ENCODE results near the gene PSMC3. TPM values are rescaled to one million over a fixed set of nuclear protein-coding genes. Genes with fewer than 3 reads are reported as not detected.
A peak's percentile ranks its signal among the peaks of the same experiment; 100 is the strongest.

The PSMC3 gene
- total and polyA plus RNA-seq, 2 experiments from 2014 or later: 103 to 142 TPM

DNA sequence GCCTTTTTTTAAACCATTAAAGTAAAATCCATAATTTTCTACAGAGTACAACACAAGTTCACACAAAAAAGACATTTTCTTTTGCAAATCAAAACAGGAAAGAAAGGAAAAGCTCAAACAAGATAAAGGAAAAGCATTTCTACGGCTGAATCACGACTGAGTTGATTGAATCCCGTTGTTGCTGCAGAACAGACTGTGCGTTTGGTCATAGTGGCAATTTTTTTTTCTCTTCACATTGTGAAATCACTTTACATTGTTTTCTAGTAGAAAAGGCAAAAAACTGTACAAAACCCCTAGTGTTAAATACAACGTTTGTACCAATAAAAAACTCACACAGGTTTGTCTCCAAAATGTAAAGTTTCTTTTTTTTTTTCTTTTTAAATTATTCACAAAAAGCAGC is 40.0 kb upstream of the PSMC3 start:
- WGBS (ENCODE audit: low lambda C conversion rate, missing lambda C conversion rate): 78% methylated on average over 5 of the region's 5 CpGs
- H3K9me2 ChIP-seq (replicated peaks; ENCODE audit: insufficient read depth): no peaks in the 10 kb centered on the region
- H3K4me1 ChIP-seq (ENCODE audit: insufficient read depth): no peaks in the 10 kb centered on the region
- no peak for DNase-seq (ENCODE audit: low spot score)
- TF ChIP-seq EZH2phosphoT487 (IDR thresholded peaks at IDR 0.05; ENCODE audit: low read depth, severe bottlenecking, unreplicated experiment): no peak
- no peak for TF ChIP-seq EZH2 (IDR thresholded peaks at IDR 0.05; ENCODE audit: borderline replicate concordance)
- TF ChIP-seq CTCF (IDR thresholded peaks at IDR 0.05; ENCODE audit: poor library complexity): no peak
- no peak overlapping the region for H3K4me2 ChIP-seq
- no peaks in the 10 kb centered on the region for H3K27me3 ChIP-seq
- peak overlapping the region; percentile 20 for H3K27ac ChIP-seq
- no peaks in the 10 kb centered on the region for H3K36me3 ChIP-seq (replicated peaks; ENCODE audit: insufficient read depth, low read depth)
- H3K9me3 ChIP-seq (ENCODE audit: low read depth): no peaks in the 10 kb centered on the region
- H4K20me1 ChIP-seq (ENCODE audit: insufficient read depth, poor library complexity, severe bottlenecking): peaks cover 4% of the 10 kb centered on the region
- no peak overlapping the region for H2AFZ ChIP-seq
- no peak overlapping the region for H3K4me3 ChIP-seq
- peaks cover 22% of the 10 kb centered on the region for H3K79me2 ChIP-seq

DNA sequence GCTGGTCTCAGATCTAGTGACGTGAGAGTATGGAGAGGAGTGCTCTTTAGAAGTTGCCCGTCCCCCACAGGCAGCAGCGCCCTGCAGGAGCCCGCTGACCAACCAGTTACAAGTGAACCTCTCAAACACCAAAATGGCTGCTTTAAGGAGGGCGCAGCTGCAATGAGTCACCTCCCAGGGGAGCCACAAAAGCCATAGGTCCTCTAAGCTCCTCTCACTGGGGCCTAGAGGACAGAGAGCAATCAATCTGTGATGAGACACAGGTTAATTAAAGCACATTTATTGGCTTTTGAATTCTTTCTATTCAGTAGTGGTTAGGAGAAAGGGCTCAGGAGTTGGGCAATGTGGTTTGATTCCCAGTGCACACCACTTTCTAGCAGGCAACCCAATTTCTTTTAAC is 38.2 kb upstream of the PSMC3 start:
- no peaks in the 10 kb centered on the region for H3K27me3 ChIP-seq
- no peaks in the 10 kb centered on the region for H3K36me3 ChIP-seq (replicated peaks; ENCODE audit: insufficient read depth, low read depth)
- TF ChIP-seq EZH2 (IDR thresholded peaks at IDR 0.05; ENCODE audit: borderline replicate concordance): no peak
- TF ChIP-seq CTCF (IDR thresholded peaks at IDR 0.05; ENCODE audit: poor library complexity): no peak
- TF ChIP-seq EZH2phosphoT487 (IDR thresholded peaks at IDR 0.05; ENCODE audit: low read depth, severe bottlenecking, unreplicated experiment): no peak
- no peak overlapping the region for H3K27ac ChIP-seq
- no peak overlapping the region for H2AFZ ChIP-seq
- no peak overlapping the region for H3K4me3 ChIP-seq
- 95% methylated on average over 5 of the region's 5 CpGs for WGBS (ENCODE audit: low lambda C conversion rate, missing lambda C conversion rate)
- peaks cover 4% of the 10 kb centered on the region for H4K20me1 ChIP-seq (ENCODE audit: insufficient read depth, poor library complexity, severe bottlenecking)
- no peak overlapping the region for H3K4me2 ChIP-seq
- H3K79me2 ChIP-seq: peaks cover 20% of the 10 kb centered on the region
- no peaks in the 10 kb centered on the region for H3K9me3 ChIP-seq (ENCODE audit: low read depth)
- no peaks in the 10 kb centered on the region for H3K9me2 ChIP-seq (replicated peaks; ENCODE audit: insufficient read depth)
- H3K4me1 ChIP-seq (ENCODE audit: insufficient read depth): no peaks in the 10 kb centered on the region
- DNase-seq (ENCODE audit: low spot score): no peak

DNA sequence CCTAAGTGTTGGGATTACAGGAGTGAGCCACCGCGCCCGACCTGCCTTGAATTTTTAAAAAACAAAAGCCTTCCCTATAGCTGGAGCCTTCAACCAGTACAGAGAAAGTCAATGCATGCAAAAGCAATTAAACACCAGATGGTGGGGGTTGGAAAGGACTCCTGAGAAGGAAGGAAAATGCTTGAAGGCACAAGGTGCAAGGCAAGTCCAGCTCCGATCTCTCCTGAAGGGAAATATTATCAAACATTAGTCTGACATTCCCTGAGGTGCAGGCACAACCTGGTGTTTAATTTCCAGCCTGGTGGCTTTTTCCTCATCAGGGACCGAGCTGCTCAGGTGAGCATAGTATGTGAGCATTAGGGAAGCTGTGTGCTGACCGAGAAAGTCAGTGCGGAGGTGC is 35.6 kb upstream of the PSMC3 start:
- no peaks in the 10 kb centered on the region for H3K9me3 ChIP-seq (ENCODE audit: low read depth)
- H3K27ac ChIP-seq: no peak overlapping the region
- 96% methylated on average over 7 of the region's 7 CpGs for WGBS (ENCODE audit: low lambda C conversion rate, missing lambda C conversion rate)
- H3K36me3 ChIP-seq (replicated peaks; ENCODE audit: insufficient read depth, low read depth): no peaks in the 10 kb centered on the region
- no peak for TF ChIP-seq EZH2 (IDR thresholded peaks at IDR 0.05; ENCODE audit: borderline replicate concordance)
- TF ChIP-seq CTCF (IDR thresholded peaks at IDR 0.05; ENCODE audit: poor library complexity): no peak
- TF ChIP-seq EZH2phosphoT487 (IDR thresholded peaks at IDR 0.05; ENCODE audit: low read depth, severe bottlenecking, unreplicated experiment): no peak
- H3K9me2 ChIP-seq (replicated peaks; ENCODE audit: insufficient read depth): no peaks in the 10 kb centered on the region
- H2AFZ ChIP-seq: no peak overlapping the region
- H3K79me2 ChIP-seq: peaks cover 8% of the 10 kb centered on the region
- H3K4me3 ChIP-seq: no peak overlapping the region
- H4K20me1 ChIP-seq (ENCODE audit: insufficient read depth, poor library complexity, severe bottlenecking): no peaks in the 10 kb centered on the region
- H3K4me2 ChIP-seq: no peak overlapping the region
- no peak for DNase-seq (ENCODE audit: low spot score)
- no peaks in the 10 kb centered on the region for H3K4me1 ChIP-seq (ENCODE audit: insufficient read depth)
- no peaks in the 10 kb centered on the region for H3K27me3 ChIP-seq
